ENCODE data around the gene PAX6.

The PAX6 gene

GRCh38 chr11:31810779-31811647 is at the start of gene PAX6:
TSS of gene PAX6 (minus strand) at chr11:31811322. CDS start at chr11:31806411, 4,911 bp downstream.
- DNase-seq, result peak; percentile 94

- no peak for DNase-seq
Measured at GRCh38 chr11:31860391-31860790, 49.3 kb upstream of the PAX6 start.

GRCh38 chr11:31856248-31856647 is 45.1 kb upstream of the PAX6 start:
- DNase-seq, result no peak

GRCh38 chr11:31855466-31855865 is 44.3 kb upstream of the PAX6 start:
- no peak for DNase-seq

DNA sequence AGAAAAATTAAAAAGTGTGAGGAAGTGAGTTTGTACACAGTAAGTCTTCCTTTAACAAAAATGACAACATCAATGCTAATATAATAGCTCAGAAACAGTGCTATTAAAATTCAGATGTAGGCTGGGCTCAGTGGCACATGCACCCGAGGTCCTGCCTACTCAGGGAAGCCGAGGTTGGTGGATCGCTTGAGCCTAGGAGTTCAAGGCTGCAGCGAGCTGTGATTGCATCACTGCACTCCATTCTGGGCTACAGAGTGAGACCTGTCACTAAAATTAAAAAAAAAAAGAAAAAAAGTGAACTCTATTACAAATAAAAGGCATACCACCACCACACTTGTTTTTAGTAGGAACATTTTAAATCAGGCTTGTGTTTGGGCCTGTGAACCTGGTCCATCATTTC is 39.2 kb upstream of the PAX6 start:
- no peak for DNase-seq

- no peak for DNase-seq
Measured at GRCh38 chr11:31847761-31848160, 36.6 kb upstream of the PAX6 start.

- DNase-seq, result no peak
Measured at GRCh38 chr11:31845331-31845730, 34.2 kb upstream of the PAX6 start.

GRCh38 chr11:31844351-31844750 is 33.2 kb upstream of the PAX6 start:
- no peak for DNase-seq

DNA sequence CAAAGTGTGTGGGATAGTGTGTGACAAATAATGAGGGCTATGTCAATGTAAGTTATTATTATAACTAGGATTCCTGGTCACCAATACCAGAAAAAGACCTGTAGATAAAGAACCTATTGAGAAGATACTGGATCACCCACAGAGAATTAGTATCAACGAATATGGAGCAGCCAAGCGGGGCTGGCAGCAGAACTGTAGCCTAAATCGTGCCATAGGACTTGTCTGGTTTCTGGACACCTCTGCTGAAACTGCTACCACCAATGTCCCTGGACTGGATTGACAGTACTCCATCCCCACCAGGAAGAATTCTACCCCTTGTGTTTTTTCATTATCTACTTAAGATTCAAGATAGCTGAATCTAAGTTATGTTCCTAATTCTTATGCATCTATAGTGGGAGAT is 30.3 kb upstream of the PAX6 start:
- DNase-seq, result no peak

DNA sequence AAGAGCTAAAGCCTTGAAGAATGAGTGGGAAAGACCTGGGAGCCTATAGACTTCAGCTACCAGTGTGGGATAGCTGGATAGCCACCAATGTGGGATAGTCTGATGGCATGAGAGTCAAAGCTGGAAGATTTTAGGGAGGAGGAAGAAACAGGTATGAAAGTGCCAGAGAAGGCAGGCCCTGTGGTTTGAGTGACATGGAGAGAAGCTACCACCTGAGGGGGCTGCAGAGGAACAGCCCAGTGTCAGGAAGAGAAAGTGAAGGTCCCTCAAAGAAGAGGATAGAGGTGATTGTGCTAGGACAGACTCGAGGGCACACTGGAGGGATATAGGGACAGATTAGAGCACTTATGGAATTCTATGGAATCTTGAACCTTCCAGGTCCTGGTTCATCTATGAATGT is 23.1 kb upstream of the PAX6 start:
- no peak for DNase-seq

GRCh38 chr11:31830406-31830805 is 19.3 kb upstream of the PAX6 start:
- DNase-seq, result no peak

- no peak for DNase-seq
Measured at GRCh38 chr11:31828217-31828616, 17.1 kb upstream of the PAX6 start.

DNA sequence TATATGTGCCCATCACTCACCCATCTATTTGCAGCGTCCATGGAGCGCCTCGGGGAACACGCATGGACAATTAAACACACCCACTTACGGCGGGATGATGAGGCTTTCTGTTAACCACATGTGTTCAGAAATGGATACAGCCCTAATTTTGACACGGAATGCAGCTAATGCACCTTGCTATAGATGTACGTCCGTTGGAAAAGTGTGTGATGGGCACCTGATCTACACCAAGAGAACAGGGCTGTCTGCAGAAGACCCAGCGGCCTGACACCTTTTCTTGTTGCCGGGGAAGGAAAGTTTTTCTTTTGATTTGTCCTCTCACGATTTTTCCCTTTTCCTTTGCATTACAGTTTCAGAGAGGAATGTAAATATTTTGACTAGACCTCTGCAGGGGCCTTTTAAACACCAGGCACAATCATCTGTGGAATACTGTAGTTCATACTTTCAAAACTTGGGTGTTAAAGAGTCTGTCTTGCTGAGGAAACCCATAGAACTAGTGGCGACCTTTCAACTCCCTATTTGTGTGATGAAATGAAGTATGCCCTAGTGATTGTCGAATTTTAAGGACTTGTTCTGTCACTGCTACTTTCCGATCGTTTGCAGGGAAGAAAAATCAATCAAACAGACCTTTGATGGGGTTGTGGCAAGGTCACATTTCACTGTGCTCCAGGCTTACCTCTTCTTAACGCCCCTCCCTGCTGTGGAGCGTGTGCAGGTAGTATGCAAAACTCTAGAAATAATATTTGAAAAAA is 16.5 kb upstream of the PAX6 start:
- no peak for DNase-seq

DNA sequence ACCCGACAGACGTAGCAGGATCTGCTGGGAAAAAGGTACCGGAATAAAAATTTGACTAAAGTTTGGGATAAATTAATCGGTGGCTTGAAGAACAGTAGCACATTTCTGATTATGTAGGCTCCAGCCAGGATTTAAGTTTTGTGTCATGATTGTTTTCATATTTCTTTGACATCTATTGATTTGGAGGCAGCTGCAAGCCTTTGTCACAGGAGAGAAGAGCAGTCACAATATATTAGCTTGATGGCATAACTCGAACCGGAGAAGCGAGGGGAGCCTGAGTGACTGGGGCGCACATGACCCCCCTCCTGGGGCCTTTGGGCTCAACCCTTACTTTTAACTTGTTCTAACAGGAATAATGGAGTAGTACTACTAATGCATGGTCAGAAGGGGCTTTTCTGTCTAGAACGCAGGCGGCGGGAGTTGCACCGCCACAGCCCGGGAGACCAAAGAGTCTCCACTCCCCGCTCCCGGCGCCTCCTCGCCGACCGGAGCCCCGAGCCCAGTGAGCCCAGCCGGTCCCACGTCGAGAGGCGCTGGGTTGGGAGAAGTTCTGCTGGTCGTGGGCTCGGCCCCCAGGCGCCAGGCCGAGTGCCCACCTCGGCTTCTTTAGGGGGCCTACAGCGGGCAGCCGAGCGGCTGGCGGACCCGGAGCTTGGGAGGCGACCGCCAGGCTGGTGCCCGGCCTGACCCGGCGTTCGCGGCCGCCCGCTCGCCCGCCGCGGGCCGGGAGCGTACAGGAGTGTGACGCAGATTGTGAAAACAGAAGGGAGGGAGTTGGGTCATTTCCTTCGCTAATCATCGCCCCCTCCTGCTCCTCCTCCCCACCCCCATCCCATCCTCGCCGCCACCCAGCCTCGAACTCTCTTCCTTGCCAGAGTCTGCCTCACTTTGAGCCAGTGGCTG is 15.7 kb upstream of the PAX6 start:
- DNase-seq, result peak; percentile 10

DNA sequence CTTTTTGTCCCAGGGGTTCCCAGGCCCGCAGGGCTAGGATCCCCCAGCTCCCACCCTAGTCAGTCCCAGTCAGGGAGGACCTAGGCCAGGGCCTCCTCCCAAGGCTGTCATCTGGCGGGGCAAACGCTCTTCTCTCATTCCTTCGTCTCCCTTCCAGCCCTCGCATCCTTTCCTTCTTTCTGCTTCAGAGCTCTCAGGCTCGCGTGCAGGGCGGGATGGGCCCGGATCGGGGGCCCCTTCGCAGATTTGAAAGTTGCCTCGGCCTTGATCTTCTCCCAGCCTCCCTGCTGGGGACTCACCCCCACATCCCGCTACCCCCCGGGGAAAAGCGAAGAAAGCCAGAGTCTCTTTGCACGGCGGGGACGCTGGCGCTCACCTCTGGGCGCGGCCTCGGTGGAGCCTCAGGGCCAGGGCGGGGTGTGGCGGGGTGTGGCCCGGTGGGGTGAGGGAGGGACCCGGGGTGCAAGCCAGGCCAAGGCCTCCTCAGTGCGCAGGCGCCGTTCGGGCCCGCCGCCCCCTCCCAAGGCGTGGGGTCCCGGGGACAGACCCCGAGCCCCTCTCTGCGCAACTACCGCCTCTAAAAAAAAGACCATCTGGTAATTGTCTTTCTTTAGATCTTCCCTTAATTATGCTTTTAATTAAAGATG is 14.8 kb upstream of the PAX6 start:
- DNase-seq, result no peak

DNA sequence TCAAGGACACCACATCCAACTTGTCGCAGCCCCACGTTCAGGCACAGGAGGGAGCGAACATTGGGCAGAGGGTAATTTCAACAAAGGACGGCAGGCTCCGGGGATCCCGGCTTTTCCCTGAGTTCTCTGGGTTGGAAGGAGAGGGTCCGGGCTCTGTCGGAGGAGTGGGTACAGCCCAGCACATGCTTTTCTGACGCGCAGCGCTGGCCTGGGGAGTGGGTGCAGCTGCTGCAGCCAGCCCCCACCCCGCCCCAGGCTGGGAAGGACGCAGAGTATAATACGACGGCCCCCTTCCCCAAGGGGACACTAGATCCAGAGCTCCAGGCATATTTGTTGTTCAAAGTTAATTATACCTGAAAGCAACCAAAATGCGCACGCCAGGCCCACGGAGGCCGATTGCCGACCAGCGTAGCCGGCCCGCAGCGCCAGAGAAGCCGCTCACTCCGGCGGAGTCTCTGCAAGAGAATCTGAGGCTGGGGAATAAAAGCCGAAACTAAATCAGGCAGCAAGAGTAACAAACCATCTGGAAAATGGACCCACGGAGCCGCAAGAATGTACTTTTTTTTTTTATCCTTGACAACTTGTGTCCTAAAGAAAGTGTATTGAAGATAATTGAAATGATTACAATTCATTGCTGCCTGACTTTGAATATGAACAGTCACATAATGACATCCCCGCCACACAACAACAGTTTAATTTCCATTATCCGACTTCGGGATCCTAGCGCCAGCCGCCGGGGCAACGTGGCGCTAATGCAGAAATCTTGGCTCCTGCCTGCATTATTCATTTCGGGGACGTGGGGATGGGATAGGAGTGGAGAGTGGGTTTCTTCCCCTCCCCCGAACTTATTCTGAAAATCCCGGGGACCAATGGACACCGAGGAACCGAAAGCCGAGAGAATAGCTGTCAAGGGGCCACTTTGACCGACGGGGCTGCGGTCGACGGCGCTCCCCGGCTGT is 14.0 kb upstream of the PAX6 start:
- DNase-seq, result no peak

- DNase-seq, result no peak
Measured at GRCh38 chr11:31824332-31824878, 13.3 kb upstream of the PAX6 start.

DNA sequence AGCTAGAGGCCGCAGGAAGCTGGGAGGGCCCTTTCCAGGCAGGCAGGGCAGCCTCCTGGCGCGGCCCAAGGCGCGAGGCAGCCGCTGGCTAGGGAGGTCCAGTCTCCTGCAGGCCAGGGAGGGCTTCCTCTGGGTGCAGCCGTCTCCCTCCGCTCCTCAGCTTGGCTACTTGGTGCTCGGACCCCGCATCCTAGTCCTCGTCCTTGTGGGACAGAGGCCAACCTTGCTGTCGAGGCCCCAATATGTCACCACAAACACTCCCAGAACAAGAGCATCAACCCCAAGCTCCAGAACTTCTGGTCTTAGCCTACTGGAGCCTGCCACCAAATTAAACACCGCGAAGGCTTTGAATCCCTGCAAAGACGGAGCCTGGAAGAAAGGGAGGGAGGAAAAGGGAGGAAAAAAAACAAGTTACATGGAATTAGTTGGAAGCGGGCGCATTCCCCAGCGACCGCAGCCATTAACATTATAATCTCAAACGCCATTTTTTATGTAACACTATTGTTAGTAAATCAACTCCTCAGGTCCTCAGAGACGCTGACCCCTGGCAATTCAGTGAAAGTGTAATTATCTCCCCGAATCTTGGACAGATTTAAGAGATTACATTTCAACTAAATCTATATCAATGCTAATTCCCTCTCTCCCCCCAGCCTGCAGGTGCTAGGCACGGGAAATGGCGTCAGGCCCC is 12.7 kb upstream of the PAX6 start:
- DNase-seq, result no peak

DNA sequence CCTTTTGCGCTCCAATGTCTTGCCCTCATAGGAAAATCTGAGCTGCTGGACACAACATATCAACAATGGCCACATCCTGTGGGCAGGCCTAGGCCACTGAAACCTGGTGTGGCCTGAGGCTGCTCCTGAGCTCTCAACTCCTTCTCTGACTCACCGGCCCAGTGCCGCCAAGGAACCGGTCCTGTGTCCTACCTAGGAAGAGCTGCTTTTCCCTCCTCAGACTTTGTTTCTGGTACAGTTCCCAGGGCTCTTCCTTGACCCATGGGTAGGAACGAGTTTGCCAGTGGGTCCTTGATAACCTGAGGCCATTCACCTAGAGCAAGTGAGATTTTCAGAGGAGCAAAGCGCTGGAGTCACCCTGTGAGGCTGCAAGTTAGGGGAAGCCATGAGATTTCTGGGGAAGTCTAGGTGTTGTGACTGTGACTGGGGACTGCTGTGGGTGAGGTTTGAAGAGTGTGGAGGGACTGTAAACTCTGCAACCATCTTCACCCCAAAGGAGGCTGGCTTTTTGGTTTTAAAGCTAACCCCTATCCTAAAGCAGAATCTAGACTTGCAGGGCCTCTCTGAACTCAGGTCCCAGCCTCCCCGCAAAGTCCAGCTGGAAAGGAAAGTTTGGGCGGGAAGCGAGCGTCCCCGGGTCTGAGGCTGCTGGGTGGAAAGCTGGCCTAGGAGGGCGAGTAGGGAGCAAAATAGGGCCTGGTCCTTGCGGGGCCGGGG is 12.0 kb upstream of the PAX6 start:
- DNase-seq, result no peak

All from NCI-H146 (cell line).